SK-N-SH treated with all-trans-retinoic acid at 6 μM for 48 hours (cell line): ENCODE measurements around the gene SLC12A9.

Source experiments
- ATAC-seq: fragments of 200-7000 bp; cut with Tn5 transposase; 3 replicates; pipeline ENCODE4 v1.9.1; 2020; ENCODE audit warnings: mild to moderate bottlenecking, moderate library complexity
- ARNTL ChIP-seq: fragments of 450-650 bp; formaldehyde crosslinking; IDR thresholded peaks from 2 replicates; pipeline ENCODE4 v1.5.0; 2020; ENCODE audit warnings: low read depth, mild to moderate bottlenecking, moderate library complexity, borderline replicate concordance
- BACH2 ChIP-seq: fragments of 250-450 bp; sonication (Bioruptor Pico); IDR thresholded peaks from 2 replicates; pipeline ENCODE4 v1.9.0; 2021; ENCODE audit warnings: mild to moderate bottlenecking, borderline replicate concordance
- CSDC2 ChIP-seq: fragments of 250-450 bp; sonication (Bioruptor Pico); IDR thresholded peaks from 2 replicates; pipeline ENCODE4 v1.5.0; 2020; ENCODE audit warnings: mild to moderate bottlenecking, moderate library complexity
- CSRNP3 ChIP-seq: fragments of 250-450 bp; sonication (Bioruptor Pico); IDR thresholded peaks from 2 replicates; pipeline ENCODE4 v1.5.1; 2021; ENCODE audit warnings: mild to moderate bottlenecking, moderate library complexity
- ESRRG ChIP-seq: fragments of 250-450 bp; sonication (Bioruptor Pico); IDR thresholded peaks from 2 replicates; pipeline ENCODE4 v1.6.1; 2021; ENCODE audit warnings: mild to moderate bottlenecking
- GLIS3 ChIP-seq: fragments of 250-450 bp; sonication (Bioruptor Pico); IDR thresholded peaks from 2 replicates; pipeline ENCODE4 v1.5.0; 2020; ENCODE audit warnings: mild to moderate bottlenecking, moderate library complexity
- ISL1 ChIP-seq: fragments of 250-450 bp; sonication (Bioruptor Pico); IDR thresholded peaks from 2 replicates; pipeline ENCODE4 v2.1.2; 2022; ENCODE audit warnings: mild to moderate bottlenecking, moderate library complexity
- OSR1 ChIP-seq: fragments of 250-450 bp; sonication (Bioruptor Pico); IDR thresholded peaks from 2 replicates; pipeline ENCODE4 v1.8.0; 2022; ENCODE audit warnings: moderate library complexity, mild to moderate bottlenecking, inconsistent platforms
- PPARA ChIP-seq: fragments of 250-450 bp; sonication (Bioruptor Pico); IDR thresholded peaks from 2 replicates; pipeline ENCODE4 v1.5.0; 2020; ENCODE audit warnings: mild to moderate bottlenecking, borderline replicate concordance
- SNAI2 ChIP-seq: fragments of 250-450 bp; sonication (Bioruptor Pico); IDR thresholded peaks from 2 replicates; pipeline ENCODE4 v1.5.0; 2020; ENCODE audit warnings: mild to moderate bottlenecking, moderate library complexity
- TCF4 ChIP-seq: fragments of 250-450 bp; sonication (Bioruptor Pico); IDR thresholded peaks from 2 replicates; pipeline ENCODE4 v1.8.0; 2021; ENCODE audit warnings: mild to moderate bottlenecking, moderate library complexity, borderline replicate concordance
- TOX ChIP-seq: fragments of 250-450 bp; sonication (Bioruptor Pico); IDR thresholded peaks from 2 replicates; pipeline ENCODE4 v1.8.0; 2021; ENCODE audit warnings: mild to moderate bottlenecking, moderate library complexity, borderline replicate concordance
- ZFP3 ChIP-seq: fragments of 250-450 bp; sonication (Bioruptor Pico); IDR thresholded peaks from 2 replicates; pipeline ENCODE4 v1.5.0; 2020; ENCODE audit warnings: mild to moderate bottlenecking, moderate library complexity
- ZFP30 ChIP-seq: fragments of 450-650 bp; formaldehyde crosslinking; IDR thresholded peaks from 2 replicates; pipeline ENCODE4 v1.5.0; 2022; ENCODE audit warnings: mild to moderate bottlenecking, moderate library complexity
- ZNF565 ChIP-seq: fragments of 450-650 bp; formaldehyde crosslinking; conservative IDR thresholded peaks from 2 replicates; pipeline ENCODE4 v1.5.0; 2020; ENCODE audit warnings: low read depth, mild to moderate bottlenecking, moderate library complexity
- ZNF70 ChIP-seq: fragments of 450-650 bp; formaldehyde crosslinking; IDR thresholded peaks from 2 replicates; pipeline ENCODE4 v1.5.0; 2020; ENCODE audit warnings: mild to moderate bottlenecking, moderate library complexity
- ZNF8 ChIP-seq: fragments of 450-650 bp; formaldehyde crosslinking; IDR thresholded peaks from 2 replicates; pipeline ENCODE4 v1.5.0; 2020; ENCODE audit warnings: mild to moderate bottlenecking, moderate library complexity
- TF ChIP-seq, protein P1 (sequence below): fragments of 250-450 bp; sonication (Bioruptor Pico); IDR thresholded peaks from 2 replicates; pipeline ENCODE4 v1.8.0; 2020; ENCODE audit warnings: mild to moderate bottlenecking, moderate library complexity, borderline replicate concordance
- TF ChIP-seq, protein P2 (sequence below): fragments of 250-450 bp; sonication (Bioruptor Pico); IDR thresholded peaks from 2 replicates; pipeline ENCODE4 v1.8.0; 2021; ENCODE audit warnings: low read depth, mild to moderate bottlenecking, moderate library complexity, borderline replicate concordance
- TF ChIP-seq, protein P3 (sequence below): fragments of 250-450 bp; sonication (Bioruptor Pico); IDR thresholded peaks from 2 replicates; pipeline ENCODE4 v1.5.1; 2020; ENCODE audit warnings: low read depth, mild to moderate bottlenecking, moderate library complexity

Gene SLC12A9

DNA sequence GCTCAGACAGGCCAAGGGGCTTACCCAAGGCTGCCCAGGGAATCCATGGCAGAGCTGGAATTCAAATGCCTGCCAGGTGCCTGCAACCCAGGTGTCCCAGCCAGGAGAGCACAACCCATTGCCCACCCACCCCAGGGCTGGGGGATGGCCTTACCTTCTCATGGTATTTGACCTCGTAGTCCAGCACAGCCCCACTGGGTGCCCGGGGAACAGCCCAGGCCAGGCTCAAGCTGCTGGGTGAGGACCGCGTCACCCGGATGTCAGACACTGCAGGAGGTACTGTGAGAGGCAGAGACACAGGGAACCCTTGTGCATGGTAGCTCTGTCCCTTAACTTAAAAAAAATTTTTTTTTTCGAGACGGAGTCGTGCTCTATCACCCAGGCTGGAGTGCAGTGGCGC lies 34.1 kb upstream of the SLC12A9 start:
- no peak for ATAC-seq
- no peak for TF ChIP-seq ZNF8 (CRISPR knock-in tag)
- TF ChIP-seq ZNF70 (CRISPR knock-in tag): no peak
- TF ChIP-seq, protein P1, sequence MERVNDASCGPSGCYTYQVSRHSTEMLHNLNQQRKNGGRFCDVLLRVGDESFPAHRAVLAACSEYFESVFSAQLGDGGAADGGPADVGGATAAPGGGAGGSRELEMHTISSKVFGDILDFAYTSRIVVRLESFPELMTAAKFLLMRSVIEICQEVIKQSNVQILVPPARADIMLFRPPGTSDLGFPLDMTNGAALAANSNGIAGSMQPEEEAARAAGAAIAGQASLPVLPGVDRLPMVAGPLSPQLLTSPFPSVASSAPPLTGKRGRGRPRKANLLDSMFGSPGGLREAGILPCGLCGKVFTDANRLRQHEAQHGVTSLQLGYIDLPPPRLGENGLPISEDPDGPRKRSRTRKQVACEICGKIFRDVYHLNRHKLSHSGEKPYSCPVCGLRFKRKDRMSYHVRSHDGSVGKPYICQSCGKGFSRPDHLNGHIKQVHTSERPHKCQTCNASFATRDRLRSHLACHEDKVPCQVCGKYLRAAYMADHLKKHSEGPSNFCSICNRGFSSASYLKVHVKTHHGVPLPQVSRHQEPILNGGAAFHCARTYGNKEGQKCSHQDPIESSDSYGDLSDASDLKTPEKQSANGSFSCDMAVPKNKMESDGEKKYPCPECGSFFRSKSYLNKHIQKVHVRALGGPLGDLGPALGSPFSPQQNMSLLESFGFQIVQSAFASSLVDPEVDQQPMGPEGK (CRISPR knock-in tag): no peak
- no peak for TF ChIP-seq ARNTL
- no peak for TF ChIP-seq OSR1 (CRISPR knock-in tag)
- TF ChIP-seq PPARA (CRISPR knock-in tag): no peak
- TF ChIP-seq, protein P2, sequence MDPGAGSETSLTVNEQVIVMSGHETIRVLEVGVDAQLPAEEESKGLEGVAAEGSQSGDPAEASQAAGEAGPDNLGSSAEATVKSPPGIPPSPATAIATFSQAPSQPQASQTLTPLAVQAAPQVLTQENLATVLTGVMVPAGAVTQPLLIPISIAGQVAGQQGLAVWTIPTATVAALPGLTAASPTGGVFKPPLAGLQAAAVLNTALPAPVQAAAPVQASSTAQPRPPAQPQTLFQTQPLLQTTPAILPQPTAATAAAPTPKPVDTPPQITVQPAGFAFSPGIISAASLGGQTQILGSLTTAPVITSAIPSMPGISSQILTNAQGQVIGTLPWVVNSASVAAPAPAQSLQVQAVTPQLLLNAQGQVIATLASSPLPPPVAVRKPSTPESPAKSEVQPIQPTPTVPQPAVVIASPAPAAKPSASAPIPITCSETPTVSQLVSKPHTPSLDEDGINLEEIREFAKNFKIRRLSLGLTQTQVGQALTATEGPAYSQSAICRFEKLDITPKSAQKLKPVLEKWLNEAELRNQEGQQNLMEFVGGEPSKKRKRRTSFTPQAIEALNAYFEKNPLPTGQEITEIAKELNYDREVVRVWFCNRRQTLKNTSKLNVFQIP (CRISPR knock-in tag): no peak
- no peak for TF ChIP-seq ISL1 (CRISPR knock-in tag)
- TF ChIP-seq SNAI2 (CRISPR knock-in tag): no peak
- TF ChIP-seq, protein P3, sequence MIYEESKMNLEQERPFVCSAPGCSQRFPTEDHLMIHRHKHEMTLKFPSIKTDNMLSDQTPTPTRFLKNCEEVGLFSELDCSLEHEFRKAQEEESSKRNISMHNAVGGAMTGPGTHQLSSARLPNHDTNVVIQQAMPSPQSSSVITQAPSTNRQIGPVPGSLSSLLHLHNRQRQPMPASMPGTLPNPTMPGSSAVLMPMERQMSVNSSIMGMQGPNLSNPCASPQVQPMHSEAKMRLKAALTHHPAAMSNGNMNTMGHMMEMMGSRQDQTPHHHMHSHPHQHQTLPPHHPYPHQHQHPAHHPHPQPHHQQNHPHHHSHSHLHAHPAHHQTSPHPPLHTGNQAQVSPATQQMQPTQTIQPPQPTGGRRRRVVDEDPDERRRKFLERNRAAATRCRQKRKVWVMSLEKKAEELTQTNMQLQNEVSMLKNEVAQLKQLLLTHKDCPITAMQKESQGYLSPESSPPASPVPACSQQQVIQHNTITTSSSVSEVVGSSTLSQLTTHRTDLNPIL (CRISPR knock-in tag): no peak
- TF ChIP-seq, all 23 proteins: peak for 0

- no peak for TF ChIP-seq ISL1 (CRISPR knock-in tag)
- TF ChIP-seq ZFP3: no peak
- no peak for TF ChIP-seq ZNF70 (CRISPR knock-in tag)
- no peak for TF ChIP-seq BACH2 (CRISPR knock-in tag)
- TF ChIP-seq, protein P3 (CRISPR knock-in tag): no peak
- TF ChIP-seq TOX (CRISPR knock-in tag): no peak
- TF ChIP-seq, protein P2 (CRISPR knock-in tag): no peak
- no peak for TF ChIP-seq GLIS3 (CRISPR knock-in tag)
- no peak for TF ChIP-seq TCF4 (CRISPR knock-in tag)
- no peak for TF ChIP-seq ZFP30 (CRISPR knock-in tag)
- no peak for TF ChIP-seq ZNF565 (CRISPR knock-in tag)
- TF ChIP-seq CSDC2 (CRISPR knock-in tag): no peak
- no peak for TF ChIP-seq PPARA (CRISPR knock-in tag)
- no peak for TF ChIP-seq SNAI2 (CRISPR knock-in tag)
- TF ChIP-seq, protein P1 (CRISPR knock-in tag): no peak
- no peak for TF ChIP-seq ARNTL
- no peak for TF ChIP-seq ESRRG (CRISPR knock-in tag)
- no peak for TF ChIP-seq OSR1 (CRISPR knock-in tag)
- no peak for ATAC-seq
Observed at GRCh38 chr7:100818825-100819224, 33.7 kb upstream of the SLC12A9 start.

DNA sequence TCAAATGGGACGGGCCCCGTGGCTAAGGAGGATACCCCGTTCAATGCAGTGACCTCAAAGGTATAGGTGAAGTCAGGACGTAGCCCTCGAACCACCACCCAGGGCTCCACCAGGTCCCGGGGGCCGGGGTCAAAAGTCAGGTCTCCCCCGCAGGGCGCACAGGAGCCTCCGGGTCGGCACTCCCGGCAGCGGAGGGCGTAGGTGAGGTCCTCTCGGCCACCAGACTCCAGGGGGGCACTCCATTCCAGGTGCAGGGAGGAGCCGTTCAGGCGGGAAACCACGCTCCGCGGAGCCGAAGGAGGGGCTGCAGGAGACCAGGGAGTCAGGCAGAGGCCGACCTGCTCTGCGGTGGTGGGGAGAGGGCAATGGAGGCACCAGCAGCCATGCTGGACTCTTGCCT lies 32.9 kb upstream of the SLC12A9 start:
- no peak for ATAC-seq

More for the DNA sequence above, 32.9 kb upstream of the SLC12A9 start:
- TF ChIP-seq CSRNP3 (CRISPR knock-in tag): no peak
- TF ChIP-seq ZNF8 (CRISPR knock-in tag): no peak
- no peak for TF ChIP-seq OSR1 (CRISPR knock-in tag)
- no peak for TF ChIP-seq PPARA (CRISPR knock-in tag)
- no peak for TF ChIP-seq SNAI2 (CRISPR knock-in tag)
- TF ChIP-seq GLIS3 (CRISPR knock-in tag): no peak
- no peak for TF ChIP-seq ARNTL
- TF ChIP-seq TOX (CRISPR knock-in tag): no peak
- no peak for TF ChIP-seq ZNF70 (CRISPR knock-in tag)
- no peak for TF ChIP-seq TCF4 (CRISPR knock-in tag)
- no peak for TF ChIP-seq CSDC2 (CRISPR knock-in tag)
- no peak for TF ChIP-seq ZFP3
